ENCODE data around the gene STX8. TPM values are rescaled to one million over a fixed set of nuclear protein-coding genes. Genes with fewer than 3 reads are reported as not detected.

STX8 gene
- total and polyA plus RNA-seq, 2 donors, result 60.5 to 75.8 TPM

- H3K27ac ChIP-seq (ENCODE audit: low read depth in 1 of 2, low read length in 1 of 2), result no peak overlapping the region
- no peak for DNase-seq (ENCODE audit: low read depth in 6 of 9, low spot score in 9 of 9)
- no peaks in the 10 kb centered on the region for H3K36me3 ChIP-seq (ENCODE audit: control insufficient read depth in 2 of 2, insufficient read depth in 2 of 2, low read length in 1 of 2)
- H3K9me3 ChIP-seq (ENCODE audit: control insufficient read depth in 2 of 2, insufficient read depth in 1 of 2, low read length in 1 of 2), result no peaks in the 10 kb centered on the region
- no peaks in the 10 kb centered on the region for H3K27me3 ChIP-seq (ENCODE audit: control insufficient read depth in 2 of 2, insufficient read depth in 1 of 2, low read length in 1 of 2)
- H3K4me1 ChIP-seq (ENCODE audit: control insufficient read depth in 2 of 2, insufficient read depth in 2 of 2, low read length in 2 of 2), result no peaks in the 10 kb centered on the region
- WGBS, result 97% methylated on average over 5 of the region's 5 CpGs
- no peak overlapping the region for H3K4me3 ChIP-seq (ENCODE audit: low read length in 2 of 2)
Measured at GRCh38 chr17:9499041-9499440, 76.6 kb downstream of the STX8 start.

- H3K4me3 ChIP-seq (ENCODE audit: low read length in 2 of 2), result no peak overlapping the region
- no peaks in the 10 kb centered on the region for H3K4me1 ChIP-seq (ENCODE audit: control insufficient read depth in 2 of 2, insufficient read depth in 2 of 2, low read length in 2 of 2)
- no peaks in the 10 kb centered on the region for H3K36me3 ChIP-seq (ENCODE audit: control insufficient read depth in 2 of 2, insufficient read depth in 2 of 2, low read length in 1 of 2)
- no peak overlapping the region for H3K27ac ChIP-seq (ENCODE audit: low read depth in 1 of 2, low read length in 1 of 2)
- H3K27me3 ChIP-seq (ENCODE audit: control insufficient read depth in 2 of 2, insufficient read depth in 1 of 2, low read length in 1 of 2), result no peaks in the 10 kb centered on the region
- DNase-seq (ENCODE audit: low read depth in 6 of 9, low spot score in 9 of 9), result no peak
- H3K9me3 ChIP-seq (ENCODE audit: control insufficient read depth in 2 of 2, insufficient read depth in 1 of 2, low read length in 1 of 2), result no peaks in the 10 kb centered on the region
- WGBS, result 77% methylated on average over 3 of the region's 3 CpGs
Measured at GRCh38 chr17:9498490-9498889, 77.1 kb downstream of the STX8 start.

- DNase-seq (ENCODE audit: low read depth in 6 of 9, low spot score in 9 of 9), result no peak
- 97% methylated on average over 5 of the region's 5 CpGs for WGBS
- Histone ChIP-seq H3K27me3 (ENCODE audit: control insufficient read depth in 2 of 2, insufficient read depth in 1 of 2, low read length in 1 of 2) (no peaks in the 10 kb centered on the region), H3K36me3 (ENCODE audit: control insufficient read depth in 2 of 2, insufficient read depth in 2 of 2, low read length in 1 of 2) (no peaks in the 10 kb centered on the region), H3K27ac (ENCODE audit: low read depth in 1 of 2, low read length in 1 of 2) (no peak overlapping the region), H3K9me3 (ENCODE audit: control insufficient read depth in 2 of 2, insufficient read depth in 1 of 2, low read length in 1 of 2) (no peaks in the 10 kb centered on the region), H3K4me3 (ENCODE audit: low read length in 2 of 2) (no peak overlapping the region), H3K4me1 (ENCODE audit: control insufficient read depth in 2 of 2, insufficient read depth in 2 of 2, low read length in 2 of 2) (no peaks in the 10 kb centered on the region)
Measured at GRCh38 chr17:9488556-9488955, 87.1 kb downstream of the STX8 start.

GRCh38 chr17:9487406-9487805 is 88.2 kb downstream of the STX8 start:
- no peaks in the 10 kb centered on the region for H3K36me3 ChIP-seq (ENCODE audit: control insufficient read depth in 2 of 2, insufficient read depth in 2 of 2, low read length in 1 of 2)
- H3K4me1 ChIP-seq (ENCODE audit: control insufficient read depth in 2 of 2, insufficient read depth in 2 of 2, low read length in 2 of 2), result no peaks in the 10 kb centered on the region
- DNase-seq (ENCODE audit: low read depth in 6 of 9, low spot score in 9 of 9), result no peak
- no peaks in the 10 kb centered on the region for H3K27me3 ChIP-seq (ENCODE audit: control insufficient read depth in 2 of 2, insufficient read depth in 1 of 2, low read length in 1 of 2)
- H3K4me3 ChIP-seq (ENCODE audit: low read length in 2 of 2), result no peak overlapping the region
- no peak overlapping the region for H3K27ac ChIP-seq (ENCODE audit: low read depth in 1 of 2, low read length in 1 of 2)
- 97% methylated on average over 7 of the region's 7 CpGs for WGBS
- H3K9me3 ChIP-seq (ENCODE audit: control insufficient read depth in 2 of 2, insufficient read depth in 1 of 2, low read length in 1 of 2), result no peaks in the 10 kb centered on the region

- Histone ChIP-seq H3K4me3 (ENCODE audit: low read length in 2 of 2) (no peak overlapping the region), H3K36me3 (ENCODE audit: control insufficient read depth in 2 of 2, insufficient read depth in 2 of 2, low read length in 1 of 2) (no peaks in the 10 kb centered on the region), H3K27me3 (ENCODE audit: control insufficient read depth in 2 of 2, insufficient read depth in 1 of 2, low read length in 1 of 2) (no peaks in the 10 kb centered on the region)
Measured at GRCh38 chr17:9484789-9485188, 90.8 kb downstream of the STX8 start.

GRCh38 chr17:9479964-9480363 is 95.7 kb downstream of the STX8 start:
- WGBS, result 83% methylated on average over 4 of the region's 4 CpGs
- H3K4me1 ChIP-seq (ENCODE audit: control insufficient read depth in 2 of 2, insufficient read depth in 2 of 2, low read length in 2 of 2), result no peaks in the 10 kb centered on the region
- no peak overlapping the region for H3K4me3 ChIP-seq (ENCODE audit: low read length in 2 of 2)
- no peak for DNase-seq (ENCODE audit: low read depth in 6 of 9, low spot score in 9 of 9)
- no peak overlapping the region for H3K27ac ChIP-seq (ENCODE audit: low read depth in 1 of 2, low read length in 1 of 2)
- H3K36me3 ChIP-seq (ENCODE audit: control insufficient read depth in 2 of 2, insufficient read depth in 2 of 2, low read length in 1 of 2), result no peaks in the 10 kb centered on the region
- H3K27me3 ChIP-seq (ENCODE audit: control insufficient read depth in 2 of 2, insufficient read depth in 1 of 2, low read length in 1 of 2), result no peaks in the 10 kb centered on the region
- H3K9me3 ChIP-seq (ENCODE audit: control insufficient read depth in 2 of 2, insufficient read depth in 1 of 2, low read length in 1 of 2), result no peaks in the 10 kb centered on the region

More at GRCh38 chr17:9484789-9485188, 90.8 kb downstream of the STX8 start:
- 95% methylated on average over 2 of the region's 2 CpGs for WGBS
- DNase-seq (ENCODE audit: low read depth in 6 of 9, low spot score in 9 of 9), result no peak
- no peak overlapping the region for H3K27ac ChIP-seq (ENCODE audit: low read depth in 1 of 2, low read length in 1 of 2)
- H3K4me1 ChIP-seq (ENCODE audit: control insufficient read depth in 2 of 2, insufficient read depth in 2 of 2, low read length in 2 of 2), result no peaks in the 10 kb centered on the region
- H3K9me3 ChIP-seq (ENCODE audit: control insufficient read depth in 2 of 2, insufficient read depth in 1 of 2, low read length in 1 of 2), result no peaks in the 10 kb centered on the region

- no peaks in the 10 kb centered on the region for H3K4me1 ChIP-seq (ENCODE audit: control insufficient read depth in 2 of 2, insufficient read depth in 2 of 2, low read length in 2 of 2)
- no peaks in the 10 kb centered on the region for H3K36me3 ChIP-seq (ENCODE audit: control insufficient read depth in 2 of 2, insufficient read depth in 2 of 2, low read length in 1 of 2)
- no peaks in the 10 kb centered on the region for H3K27me3 ChIP-seq (ENCODE audit: control insufficient read depth in 2 of 2, insufficient read depth in 1 of 2, low read length in 1 of 2)
- 99% methylated on average over 3 of the region's 3 CpGs for WGBS
- no peak overlapping the region for H3K4me3 ChIP-seq (ENCODE audit: low read length in 2 of 2)
- no peaks in the 10 kb centered on the region for H3K9me3 ChIP-seq (ENCODE audit: control insufficient read depth in 2 of 2, insufficient read depth in 1 of 2, low read length in 1 of 2)
- no peak for DNase-seq (ENCODE audit: low read depth in 6 of 9, low spot score in 9 of 9)
- H3K27ac ChIP-seq (ENCODE audit: low read depth in 1 of 2, low read length in 1 of 2), result no peak overlapping the region
Measured at GRCh38 chr17:9478889-9479288, 96.7 kb downstream of the STX8 start.

GRCh38 chr17:9475101-9475658 is 100.4 kb downstream of the STX8 start:
- WGBS, result 98% methylated on average over 4 of the region's 4 CpGs

GRCh38 chr17:9473711-9474110 is 101.9 kb downstream of the STX8 start:
- Histone ChIP-seq H3K36me3 (ENCODE audit: control insufficient read depth in 2 of 2, insufficient read depth in 2 of 2, low read length in 1 of 2) (peaks cover 0 to 4% of the 10 kb centered on the region in 2 donors), H3K4me3 (ENCODE audit: low read length in 2 of 2) (no peak overlapping the region), H3K27me3 (ENCODE audit: control insufficient read depth in 2 of 2, insufficient read depth in 1 of 2, low read length in 1 of 2) (no peaks in the 10 kb centered on the region), H3K27ac (ENCODE audit: low read depth in 1 of 2, low read length in 1 of 2) (no peak overlapping the region), H3K9me3 (ENCODE audit: control insufficient read depth in 2 of 2, insufficient read depth in 1 of 2, low read length in 1 of 2) (no peaks in the 10 kb centered on the region), H3K4me1 (ENCODE audit: control insufficient read depth in 2 of 2, insufficient read depth in 2 of 2, low read length in 2 of 2) (no peaks in the 10 kb centered on the region)
- no peak for DNase-seq (ENCODE audit: low read depth in 6 of 9, low spot score in 9 of 9)
- WGBS, result 86% methylated on average over 4 of the region's 4 CpGs

More at GRCh38 chr17:9475101-9475658, 100.4 kb downstream of the STX8 start:
- no peaks in the 10 kb centered on the region for H3K27me3 ChIP-seq (ENCODE audit: control insufficient read depth in 2 of 2, insufficient read depth in 1 of 2, low read length in 1 of 2)
- H3K4me1 ChIP-seq (ENCODE audit: control insufficient read depth in 2 of 2, insufficient read depth in 2 of 2, low read length in 2 of 2), result no peaks in the 10 kb centered on the region
- H3K36me3 ChIP-seq (ENCODE audit: control insufficient read depth in 2 of 2, insufficient read depth in 2 of 2, low read length in 1 of 2), result peaks cover 0 to 4% of the 10 kb centered on the region in 2 donors
- DNase-seq (ENCODE audit: low read depth in 6 of 9, low spot score in 9 of 9), result no peak
- H3K27ac ChIP-seq (ENCODE audit: low read depth in 1 of 2, low read length in 1 of 2), result no peak overlapping the region
- H3K9me3 ChIP-seq (ENCODE audit: control insufficient read depth in 2 of 2, insufficient read depth in 1 of 2, low read length in 1 of 2), result no peaks in the 10 kb centered on the region
- no peak overlapping the region for H3K4me3 ChIP-seq (ENCODE audit: low read length in 2 of 2)

Data from thymus (tissue), 11 donors.